ENCODE results near the gene KRT74. TPM values are rescaled to one million over a fixed set of nuclear protein-coding genes. Genes with fewer than 3 reads are reported as not detected.

The KRT74 gene
- total and polyA plus RNA-seq, 4 donors: not detected

GRCh38 chr12:52604859-52605258, 31.2 kb upstream of the KRT74 start (continued):
- TF ChIP-seq FOXA2 (IDR thresholded peaks at IDR 0.05) (no peak), TAF1 (conservative IDR thresholded peaks at IDR 0.05) (no peak), EGR1 (IDR thresholded peaks at IDR 0.05; ENCODE audit: low read depth in 2 of 2) (no peak), HNF4G (IDR thresholded peaks at IDR 0.05) (no peak)

GRCh38 chr12:52603314-52603713, 29.7 kb upstream of the KRT74 start:
- Histone ChIP-seq H3K9me3 (ENCODE audit: control insufficient read depth in 4 of 4, low read length in 3 of 4) (no peaks in the 10 kb centered on the region), H3K4me3 (ENCODE audit: low read depth in 1 of 3, low read length in 3 of 3) (no peak overlapping the region), H3K36me3 (ENCODE audit: control insufficient read depth in 4 of 4, insufficient read depth in 3 of 4, low read depth in 1 of 4, low read length in 3 of 4) (no peaks in the 10 kb centered on the region), H3K4me1 (ENCODE audit: control insufficient read depth in 4 of 4, insufficient read depth in 4 of 4, low read length in 3 of 4) (no peaks in the 10 kb centered on the region), H3K27ac (ENCODE audit: low read depth in 1 of 2, low read length in 2 of 2) (no peak overlapping the region), H3K9ac (ENCODE audit: low read depth in 1 of 2, low read length in 2 of 2) (no peak overlapping the region), H3K27me3 (ENCODE audit: control insufficient read depth in 4 of 4, insufficient read depth in 4 of 4, low read length in 3 of 4) (peaks cover 0 to 7% (median 3%) of the 10 kb centered on the region in 4 donors)
- 93% methylated on average over 2 of the region's 2 CpGs for WGBS
- no peak for TF ChIP-seq TAF1 (conservative IDR thresholded peaks at IDR 0.05)
- no peak for TF ChIP-seq HNF4G (IDR thresholded peaks at IDR 0.05)
- TF ChIP-seq HNF4A (conservative IDR thresholded peaks at IDR 0.05): no peak
- no peak for TF ChIP-seq GABPA (IDR thresholded peaks at IDR 0.05 in 1 of 2, conservative IDR thresholded peaks at IDR 0.05 in 1 of 2)
- TF ChIP-seq, protein P1, sequence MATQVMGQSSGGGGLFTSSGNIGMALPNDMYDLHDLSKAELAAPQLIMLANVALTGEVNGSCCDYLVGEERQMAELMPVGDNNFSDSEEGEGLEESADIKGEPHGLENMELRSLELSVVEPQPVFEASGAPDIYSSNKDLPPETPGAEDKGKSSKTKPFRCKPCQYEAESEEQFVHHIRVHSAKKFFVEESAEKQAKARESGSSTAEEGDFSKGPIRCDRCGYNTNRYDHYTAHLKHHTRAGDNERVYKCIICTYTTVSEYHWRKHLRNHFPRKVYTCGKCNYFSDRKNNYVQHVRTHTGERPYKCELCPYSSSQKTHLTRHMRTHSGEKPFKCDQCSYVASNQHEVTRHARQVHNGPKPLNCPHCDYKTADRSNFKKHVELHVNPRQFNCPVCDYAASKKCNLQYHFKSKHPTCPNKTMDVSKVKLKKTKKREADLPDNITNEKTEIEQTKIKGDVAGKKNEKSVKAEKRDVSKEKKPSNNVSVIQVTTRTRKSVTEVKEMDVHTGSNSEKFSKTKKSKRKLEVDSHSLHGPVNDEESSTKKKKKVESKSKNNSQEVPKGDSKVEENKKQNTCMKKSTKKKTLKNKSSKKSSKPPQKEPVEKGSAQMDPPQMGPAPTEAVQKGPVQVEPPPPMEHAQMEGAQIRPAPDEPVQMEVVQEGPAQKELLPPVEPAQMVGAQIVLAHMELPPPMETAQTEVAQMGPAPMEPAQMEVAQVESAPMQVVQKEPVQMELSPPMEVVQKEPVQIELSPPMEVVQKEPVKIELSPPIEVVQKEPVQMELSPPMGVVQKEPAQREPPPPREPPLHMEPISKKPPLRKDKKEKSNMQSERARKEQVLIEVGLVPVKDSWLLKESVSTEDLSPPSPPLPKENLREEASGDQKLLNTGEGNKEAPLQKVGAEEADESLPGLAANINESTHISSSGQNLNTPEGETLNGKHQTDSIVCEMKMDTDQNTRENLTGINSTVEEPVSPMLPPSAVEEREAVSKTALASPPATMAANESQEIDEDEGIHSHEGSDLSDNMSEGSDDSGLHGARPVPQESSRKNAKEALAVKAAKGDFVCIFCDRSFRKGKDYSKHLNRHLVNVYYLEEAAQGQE (IDR thresholded peaks at IDR 0.05): no peak
- no peak for TF ChIP-seq RAD21 (IDR thresholded peaks at IDR 0.05)
- no peak for TF ChIP-seq SP1 (IDR thresholded peaks at IDR 0.05)
- no peak for DNase-seq (ENCODE audit: low spot score)

- no peak overlapping the region for H3K27ac ChIP-seq (ENCODE audit: low read depth in 1 of 2, low read length in 2 of 2)
- peaks cover 0 to 7% (median 3%) of the 10 kb centered on the region in 4 donors for H3K27me3 ChIP-seq (ENCODE audit: control insufficient read depth in 4 of 4, insufficient read depth in 4 of 4, low read length in 3 of 4)
- no peaks in the 10 kb centered on the region for H3K9me3 ChIP-seq (ENCODE audit: control insufficient read depth in 4 of 4, low read length in 3 of 4)
- H3K9ac ChIP-seq (ENCODE audit: low read depth in 1 of 2, low read length in 2 of 2): no peak overlapping the region
- TF ChIP-seq FOXA1 (IDR thresholded peaks at IDR 0.05) (no peak), JUND (IDR thresholded peaks at IDR 0.05) (no peak), CTCF (IDR thresholded peaks at IDR 0.05; ENCODE audit: low read depth, low read length, missing input control) (no peak), NR2F2 (IDR thresholded peaks at IDR 0.05) (no peak), FOXA2 (IDR thresholded peaks at IDR 0.05) (no peak)
- TF ChIP-seq, protein P2, sequence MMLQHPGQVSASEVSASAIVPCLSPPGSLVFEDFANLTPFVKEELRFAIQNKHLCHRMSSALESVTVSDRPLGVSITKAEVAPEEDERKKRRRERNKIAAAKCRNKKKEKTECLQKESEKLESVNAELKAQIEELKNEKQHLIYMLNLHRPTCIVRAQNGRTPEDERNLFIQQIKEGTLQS (IDR thresholded peaks at IDR 0.05): no peak
- DNase-seq (ENCODE audit: low spot score): no peak
- H3K36me3 ChIP-seq (ENCODE audit: control insufficient read depth in 4 of 4, insufficient read depth in 3 of 4, low read depth in 1 of 4, low read length in 3 of 4): no peaks in the 10 kb centered on the region
- H3K4me1 ChIP-seq (ENCODE audit: control insufficient read depth in 4 of 4, insufficient read depth in 4 of 4, low read length in 3 of 4): no peaks in the 10 kb centered on the region
- 87% methylated on average over 5 of the region's 5 CpGs for WGBS
- no peak overlapping the region for H3K4me3 ChIP-seq (ENCODE audit: low read depth in 1 of 3, low read length in 3 of 3)
Measured at GRCh38 chr12:52602552-52602951, 28.9 kb upstream of the KRT74 start.

Data from liver (tissue), 9 donors.